ENCODE results near the gene TMTC1.

TMTC1 gene

DNA sequence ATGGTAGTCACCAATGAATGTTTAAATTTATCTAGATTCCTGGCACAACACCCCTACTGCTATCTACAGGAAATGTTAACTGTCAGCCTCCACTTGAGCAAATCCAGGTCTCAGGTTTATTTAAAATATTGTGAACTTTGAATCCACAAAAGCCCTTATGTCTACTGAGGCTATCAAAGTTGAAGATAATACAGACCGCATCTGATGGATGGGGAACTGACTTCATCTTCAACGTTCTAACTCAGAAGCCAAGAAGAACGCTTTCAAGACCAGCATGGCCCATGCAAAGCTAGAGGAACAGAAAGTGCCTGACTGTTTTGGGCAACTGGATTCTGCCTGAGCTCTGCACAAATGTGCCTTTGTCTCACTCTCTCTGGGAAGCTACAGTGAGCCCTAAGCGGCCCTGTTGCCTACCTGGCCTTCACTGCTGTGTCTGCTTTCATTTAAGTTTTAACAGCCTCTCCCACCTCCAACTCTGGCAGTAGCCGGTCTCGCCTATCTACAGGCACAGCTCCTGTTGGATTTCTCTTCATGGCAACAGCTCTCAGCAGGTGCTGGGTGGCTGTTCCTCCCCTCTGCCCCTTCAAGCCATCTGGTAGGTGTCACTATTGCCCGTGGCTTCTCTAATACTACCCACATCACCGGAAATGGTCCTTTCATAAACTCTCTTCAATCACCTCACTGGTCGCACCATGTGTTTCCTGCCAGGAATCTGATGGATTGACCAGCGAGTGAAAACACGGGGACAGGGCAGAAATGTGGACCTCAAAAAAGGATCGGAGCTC is 174.1 kb downstream of the TMTC1 start:
- DNase-seq, result no peak

DNA sequence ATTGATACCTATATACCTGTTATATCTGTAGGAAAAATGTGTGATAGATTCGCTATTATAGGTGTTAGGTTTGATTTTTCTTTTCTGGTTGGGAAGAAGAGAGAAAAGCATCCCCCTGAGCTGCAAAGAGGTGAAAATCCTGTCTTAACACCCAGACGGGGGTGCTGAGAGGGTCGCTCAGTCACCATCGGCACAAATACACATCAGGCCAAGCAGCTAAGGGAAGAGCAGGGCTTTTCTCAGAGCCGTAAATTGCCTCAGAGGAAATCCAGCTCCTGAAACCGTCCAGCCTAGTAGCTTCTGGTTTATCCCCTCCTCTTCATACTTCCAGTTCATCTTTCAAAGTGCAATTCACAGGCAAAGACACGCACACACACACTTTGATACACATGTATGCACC is 175.2 kb downstream of the TMTC1 start:
- no peak for DNase-seq

DNA sequence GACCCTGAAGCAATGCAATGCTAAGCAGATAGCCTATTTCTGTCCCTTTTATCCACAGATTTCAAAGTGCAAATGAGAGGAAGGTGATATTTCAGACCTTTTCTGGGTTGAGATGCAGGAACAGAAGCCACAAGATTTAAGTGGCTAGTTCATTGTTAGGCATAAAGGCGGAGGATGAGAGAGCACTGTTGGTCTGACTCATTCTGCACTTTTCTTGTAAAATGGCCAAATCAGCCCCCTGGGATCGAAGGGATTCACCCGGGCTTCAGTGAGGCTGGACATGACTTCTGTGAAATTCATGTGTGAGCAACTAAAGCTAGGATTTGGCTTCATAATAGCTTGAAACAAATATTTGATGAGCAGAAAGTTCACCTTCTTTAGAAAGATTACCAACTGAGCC is 184.4 kb downstream of the TMTC1 start:
- DNase-seq, result no peak

DNA sequence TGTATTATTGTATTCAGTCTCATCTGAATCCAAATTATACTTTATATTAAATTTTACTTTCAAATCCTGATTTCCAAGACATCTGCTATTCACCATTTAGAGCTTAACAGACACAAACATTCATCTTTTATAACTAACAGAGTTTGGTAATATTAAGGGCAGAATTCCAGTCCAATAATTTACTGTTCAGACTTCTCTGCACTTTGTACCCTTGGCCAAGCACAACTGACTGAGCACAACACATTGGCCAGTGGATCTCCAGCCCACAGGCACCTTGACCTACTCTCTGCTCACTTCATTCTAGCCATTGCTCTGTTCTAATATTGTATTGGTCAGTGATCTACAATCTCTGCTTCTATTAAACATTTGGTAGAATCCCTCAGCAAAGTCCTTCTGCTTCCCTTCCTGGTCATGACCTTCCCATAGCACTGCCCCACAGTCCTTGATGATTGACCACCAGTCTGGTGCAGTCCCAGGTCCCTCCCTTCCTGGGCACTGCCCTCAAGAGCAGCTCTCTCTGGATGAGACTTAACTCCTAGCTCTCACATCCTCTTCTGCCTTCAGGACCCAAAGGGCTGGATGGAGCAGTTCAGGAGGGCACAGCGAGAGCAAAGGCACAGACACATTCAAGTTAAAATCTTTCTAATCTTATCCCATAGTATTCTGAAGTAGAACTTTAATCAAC is 188.5 kb downstream of the TMTC1 start:
- no peak for DNase-seq

DNA sequence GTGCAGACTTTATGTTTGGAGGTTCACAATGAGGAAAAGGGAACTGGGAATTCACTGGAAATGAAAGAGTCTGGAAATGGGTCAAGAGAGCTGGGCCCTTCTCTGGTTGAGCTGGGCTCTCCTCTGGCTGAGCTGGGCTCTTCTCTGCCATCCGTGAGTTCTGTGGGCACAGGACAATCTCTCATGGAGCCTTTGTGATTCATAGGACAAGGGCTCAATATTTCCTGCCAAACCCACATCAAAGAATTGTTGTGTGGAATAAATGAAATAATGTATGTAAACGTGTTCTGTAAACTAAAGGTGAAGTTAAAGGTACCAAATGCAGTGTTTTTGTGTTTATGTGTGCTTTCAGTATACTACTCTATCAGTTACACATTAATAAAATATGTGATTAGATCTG is 190.7 kb downstream of the TMTC1 start:
- DNase-seq, result no peak

DNA sequence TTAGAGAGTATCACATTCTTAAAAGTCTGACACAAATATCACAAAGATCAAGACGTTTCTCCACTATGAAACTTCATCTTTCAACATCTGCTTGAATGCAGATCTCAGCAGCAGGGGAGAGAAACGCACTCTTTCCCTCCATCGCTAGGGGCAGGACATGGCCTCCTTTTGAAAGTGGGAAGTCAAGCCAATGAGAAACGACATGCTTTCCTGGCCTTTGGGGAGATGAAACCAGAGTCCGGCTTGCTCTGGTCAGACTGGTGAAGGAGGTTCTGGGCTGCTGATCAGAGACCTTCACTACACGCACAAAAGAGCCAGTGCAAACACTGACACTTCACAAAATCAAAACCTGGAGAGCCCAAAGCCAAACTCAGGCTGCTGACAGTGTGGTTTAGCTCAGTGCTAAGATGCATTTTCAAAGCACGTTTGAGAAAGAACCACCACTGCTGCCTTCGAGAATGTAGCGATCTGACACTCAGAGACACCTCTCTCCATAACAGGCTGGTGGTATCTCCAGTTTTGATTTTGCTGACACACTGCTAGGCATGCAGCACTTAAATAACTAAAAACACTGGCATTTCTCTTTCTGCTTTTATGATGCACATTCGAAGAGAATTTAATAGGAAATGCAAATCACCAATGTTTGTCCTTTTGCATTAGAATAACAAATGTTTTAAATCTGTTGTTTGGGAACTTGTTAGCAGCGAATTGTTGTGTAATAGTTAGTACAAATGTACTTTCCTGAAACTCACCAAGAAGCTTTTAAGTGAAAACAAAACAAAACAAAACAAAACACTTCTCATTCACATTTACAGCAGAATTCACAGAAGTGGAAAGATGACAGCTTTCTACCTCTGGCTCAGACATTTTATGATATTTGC is 192.4 kb downstream of the TMTC1 start:
- no peak for DNase-seq

DNA sequence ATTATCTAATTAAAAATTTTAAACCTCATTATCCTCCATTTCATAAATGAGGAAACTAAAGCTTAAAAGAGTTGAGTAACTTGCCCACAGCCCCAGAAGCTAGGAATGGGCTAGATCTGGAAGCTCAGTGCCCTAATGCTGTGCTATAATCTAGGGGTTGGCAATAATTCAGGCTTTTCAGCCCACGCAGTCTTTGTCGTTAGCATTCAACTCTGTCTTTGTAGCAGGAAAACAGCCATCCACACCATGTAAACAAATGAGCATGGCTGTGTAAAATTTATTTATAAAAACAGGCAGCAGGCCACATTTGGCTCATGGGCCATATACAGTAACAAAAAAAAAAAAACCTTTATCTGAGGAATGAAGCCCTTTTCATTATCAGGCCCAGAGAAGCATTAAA is 193.9 kb downstream of the TMTC1 start:
- no peak for DNase-seq

DNA sequence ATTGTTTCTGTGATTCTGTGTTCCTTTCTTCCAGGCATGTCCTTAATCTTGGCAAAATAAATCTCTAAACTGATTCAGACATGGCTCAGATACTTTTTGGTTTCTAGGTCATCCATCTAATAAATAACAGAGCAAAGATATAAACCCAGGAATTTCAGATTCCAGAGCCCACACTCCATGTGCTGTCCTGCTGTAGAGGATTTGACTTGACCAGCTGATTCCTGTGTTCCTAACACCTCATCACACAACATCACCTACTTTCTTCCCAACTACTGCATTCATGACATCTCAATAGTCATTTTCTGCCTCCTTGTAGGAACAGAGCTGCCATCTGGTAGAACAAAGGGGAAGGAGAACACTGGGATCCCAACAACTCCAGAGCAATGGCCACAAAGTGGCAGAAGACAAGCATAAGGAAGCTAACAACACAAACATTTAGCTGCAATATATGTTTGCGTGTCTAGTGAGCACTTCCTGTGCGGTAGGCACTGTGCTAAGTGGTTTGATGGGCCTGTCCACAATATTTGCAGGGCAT is 194.4 kb downstream of the TMTC1 start:
- DNase-seq, result no peak

DNA sequence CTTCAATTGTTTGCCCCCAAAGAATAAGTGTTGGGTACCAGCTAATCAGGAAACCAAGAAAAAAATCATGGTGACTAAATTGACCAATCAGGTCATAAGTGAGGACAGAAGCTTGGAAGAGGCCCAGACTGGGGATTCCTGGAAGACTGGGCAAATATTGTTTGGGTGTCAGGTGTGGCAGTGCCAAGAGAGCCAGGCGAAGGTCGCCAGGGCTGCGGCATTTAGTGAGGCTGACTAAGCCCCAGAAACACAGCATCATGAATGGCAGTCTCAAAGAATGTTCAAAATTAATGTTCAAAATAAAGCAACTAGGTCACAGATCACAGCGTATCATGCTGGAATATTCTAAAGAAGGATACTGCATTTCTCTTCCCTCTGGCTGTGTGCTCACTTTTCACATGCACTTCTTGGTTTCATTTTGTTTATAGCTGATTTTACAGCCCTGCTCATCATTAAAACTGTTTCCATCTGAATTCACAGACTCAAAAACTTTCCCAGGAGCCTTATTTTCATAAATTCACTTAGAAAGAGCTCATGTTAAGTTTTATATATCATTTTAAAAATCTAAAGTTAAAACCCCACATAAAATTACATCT is 201.0 kb downstream of the TMTC1 start:
- DNase-seq, result peak; percentile 37

DNA sequence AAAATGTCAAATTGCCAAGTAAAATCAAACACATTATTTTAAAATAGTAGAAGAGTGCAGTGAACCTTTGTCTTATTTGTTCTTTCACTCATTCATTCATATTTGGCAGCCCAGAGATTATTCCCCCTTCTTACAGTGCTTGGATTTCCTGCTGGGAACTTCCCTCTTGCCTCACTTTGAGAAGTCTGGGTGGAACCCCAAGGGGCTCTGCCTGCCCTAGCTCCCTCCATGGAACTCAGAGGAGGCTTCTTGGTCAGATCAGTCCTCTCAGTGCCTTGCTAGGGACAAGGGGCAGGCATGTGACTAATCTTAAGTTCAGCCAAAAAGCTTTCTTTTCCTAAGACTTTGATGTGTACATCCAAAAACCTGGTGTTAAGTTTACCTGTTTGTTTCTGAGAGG is 201.6 kb downstream of the TMTC1 start:
- DNase-seq, result no peak

DNA sequence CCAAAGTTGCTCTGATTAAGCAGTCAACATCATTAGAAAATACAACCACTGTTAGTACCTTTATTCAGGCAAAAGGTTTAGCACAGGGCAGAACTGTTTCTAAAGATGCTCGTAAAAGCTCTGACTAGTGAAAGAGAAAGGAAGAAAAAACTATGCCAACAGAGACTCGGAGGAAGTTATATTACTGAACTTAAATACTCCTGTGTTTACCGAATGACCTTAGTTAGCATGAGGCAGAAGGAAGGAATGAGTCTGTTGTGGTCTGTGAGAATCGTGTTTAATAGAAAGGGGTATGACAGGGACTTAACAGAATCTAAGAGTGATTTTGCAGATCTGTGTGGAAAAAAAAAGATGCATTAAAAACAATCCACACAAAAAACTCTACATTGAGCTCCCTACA is 202.1 kb downstream of the TMTC1 start:
- DNase-seq, result no peak

DNA sequence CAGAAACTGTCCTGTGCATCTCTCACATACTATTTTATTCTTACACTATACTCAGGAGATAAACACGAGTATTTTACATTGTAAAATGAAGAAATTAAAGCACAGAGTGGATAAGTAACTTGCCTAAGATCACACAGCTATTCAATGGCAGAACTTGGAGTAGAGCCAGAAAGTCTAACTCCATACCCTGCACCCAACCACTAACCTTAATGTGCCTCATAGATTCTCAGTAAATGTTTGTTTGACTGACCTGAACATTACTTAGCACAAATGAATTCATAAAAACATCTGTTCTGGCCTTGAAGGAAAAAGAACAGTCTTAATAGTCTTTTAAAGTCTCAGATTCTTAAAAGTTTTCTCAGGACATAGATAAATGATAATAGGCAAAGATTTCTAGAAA is 202.8 kb downstream of the TMTC1 start:
- no peak for DNase-seq

DNA sequence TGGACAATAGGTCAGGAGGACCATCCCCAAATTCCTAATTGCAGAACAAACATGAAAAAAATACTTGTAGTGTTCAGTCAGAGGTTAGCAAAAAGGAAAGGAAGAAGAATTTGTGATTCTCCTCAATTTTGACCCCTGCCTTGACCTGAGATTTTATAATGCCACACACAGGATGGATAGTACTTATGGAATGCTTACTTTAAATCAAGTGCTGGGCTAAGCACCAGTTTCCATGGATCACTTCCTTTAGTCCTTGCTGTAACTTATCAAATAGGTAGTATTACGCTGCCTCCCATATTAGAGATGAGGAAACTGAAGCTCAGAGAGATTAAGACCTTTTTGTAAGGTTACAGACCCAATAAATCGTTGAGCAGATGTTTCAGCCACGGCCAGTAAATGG is 205.0 kb downstream of the TMTC1 start:
- no peak for DNase-seq

DNA sequence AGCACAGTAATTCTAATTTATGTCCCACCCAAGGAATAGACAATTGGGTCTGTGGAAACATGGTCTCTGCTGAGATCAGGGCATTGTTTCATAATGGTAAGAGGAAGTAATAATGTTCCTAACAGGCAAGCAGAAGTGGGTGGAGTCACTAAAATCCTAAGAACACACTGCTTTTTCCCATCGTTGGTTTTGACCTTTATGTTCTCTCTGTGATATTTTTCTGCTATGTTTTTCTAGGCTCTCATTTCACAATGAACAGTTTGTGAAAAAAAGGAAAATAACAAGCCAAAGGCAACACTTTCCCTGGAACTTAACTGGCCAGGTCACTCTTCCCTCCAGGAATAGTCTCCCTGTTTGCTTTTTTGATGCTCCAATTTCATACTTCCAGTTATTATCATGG is 205.7 kb downstream of the TMTC1 start:
- DNase-seq, result no peak

DNA sequence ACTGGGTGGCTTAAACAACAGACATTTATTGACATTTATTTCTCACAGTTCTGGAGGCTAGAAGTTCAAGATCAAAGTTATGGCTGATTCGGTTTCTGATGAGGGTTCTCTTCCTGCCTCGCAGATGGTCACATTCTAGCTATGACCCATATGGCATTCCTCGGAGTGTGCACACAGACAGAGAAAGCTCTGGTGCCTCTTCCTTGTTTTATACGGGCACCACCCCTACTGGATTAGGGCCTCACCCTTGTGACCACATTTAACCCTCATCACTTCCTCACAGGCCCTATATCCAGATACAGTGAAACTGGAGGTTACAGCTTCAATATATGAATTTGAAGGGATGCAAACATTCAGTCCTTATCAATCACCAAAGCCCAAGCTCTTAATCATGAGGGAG is 209.2 kb downstream of the TMTC1 start:
- no peak for DNase-seq

DNA sequence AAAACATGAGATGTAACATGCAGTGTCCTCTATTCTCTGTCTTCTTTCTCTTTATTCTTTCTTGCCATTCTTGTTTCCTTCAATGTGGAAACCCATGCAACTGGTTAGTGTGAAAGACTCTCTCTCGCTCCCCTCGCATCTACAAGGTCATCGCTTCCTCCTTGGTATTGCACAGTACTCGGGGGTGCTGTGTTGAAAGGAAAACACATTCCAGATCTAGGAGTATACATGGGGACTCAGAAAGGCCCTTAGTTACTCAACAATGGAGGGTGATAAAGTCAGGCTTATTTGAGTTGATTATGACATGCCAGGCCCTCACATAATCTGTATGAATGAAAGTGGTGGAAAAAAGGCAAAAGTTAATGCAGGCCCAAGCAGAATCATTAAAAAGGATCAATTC is 210.8 kb downstream of the TMTC1 start:
- DNase-seq, result no peak

DNA sequence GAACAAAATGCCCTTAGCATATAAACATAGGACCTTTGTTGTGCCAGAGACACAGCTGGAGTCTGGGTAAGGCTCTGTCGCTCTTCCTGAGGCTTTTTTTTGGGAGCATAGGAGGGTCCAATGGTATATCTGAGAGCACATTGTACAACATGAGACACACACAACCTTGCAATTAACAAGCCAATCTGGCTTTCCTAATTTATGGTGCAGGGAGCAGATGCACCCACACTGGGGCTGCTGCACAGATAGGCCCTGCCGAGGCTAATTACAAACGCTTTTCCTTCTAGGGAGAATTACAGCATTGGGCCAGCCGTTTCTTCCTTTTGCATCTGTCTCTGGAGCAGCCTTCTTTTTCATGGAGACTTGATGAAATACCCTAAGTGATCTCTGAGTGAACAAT is 211.3 kb downstream of the TMTC1 start:
- DNase-seq, result no peak

DNA sequence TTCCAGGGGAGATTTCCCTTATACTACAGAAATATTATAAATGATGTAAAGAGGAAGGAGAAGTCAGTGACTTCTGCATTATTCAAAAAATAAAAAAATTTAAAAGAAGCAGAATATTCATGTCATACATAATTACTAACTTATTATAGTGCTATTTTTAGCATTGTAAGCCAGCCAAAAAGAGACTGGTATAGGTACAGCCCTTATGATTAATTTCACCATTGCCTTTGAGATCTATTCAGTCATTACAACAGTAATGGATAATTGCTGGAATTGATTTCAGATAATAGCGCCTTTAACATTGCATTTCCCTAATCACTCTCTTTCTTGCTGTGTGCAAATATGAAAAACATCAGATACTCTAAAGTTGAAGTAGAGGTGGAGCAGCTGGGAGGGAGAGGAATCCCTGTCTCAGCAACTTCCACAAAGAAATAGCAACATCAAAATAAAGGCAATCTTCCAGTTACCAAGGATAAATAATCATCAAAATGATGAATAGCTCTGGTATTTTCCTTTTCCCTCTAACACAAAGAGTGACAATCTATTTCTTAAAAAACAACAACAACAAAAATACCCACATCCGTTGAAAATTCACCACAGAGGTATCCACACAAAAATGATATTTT is 214.5 kb downstream of the TMTC1 start:
- no peak for DNase-seq

DNA sequence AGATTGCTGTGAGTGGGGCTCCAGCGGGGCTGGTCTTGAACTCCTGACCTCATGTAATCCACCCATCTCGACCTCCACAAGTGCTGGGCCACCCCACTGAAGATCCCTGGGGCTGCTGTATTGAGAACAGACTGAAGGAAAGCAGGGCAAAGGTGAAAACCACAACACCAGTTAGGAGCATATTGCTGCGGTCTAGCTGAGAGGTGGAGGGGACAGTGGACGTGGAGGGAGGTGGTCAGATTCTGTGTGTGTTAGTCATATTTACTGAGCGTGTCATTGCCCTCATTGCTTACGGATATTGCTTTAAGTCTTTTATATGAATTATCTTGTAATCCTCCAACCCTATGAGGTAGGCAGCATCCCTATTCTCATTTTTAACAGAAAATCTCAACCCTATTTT is 217.3 kb downstream of the TMTC1 start:
- no peak for DNase-seq

DNA sequence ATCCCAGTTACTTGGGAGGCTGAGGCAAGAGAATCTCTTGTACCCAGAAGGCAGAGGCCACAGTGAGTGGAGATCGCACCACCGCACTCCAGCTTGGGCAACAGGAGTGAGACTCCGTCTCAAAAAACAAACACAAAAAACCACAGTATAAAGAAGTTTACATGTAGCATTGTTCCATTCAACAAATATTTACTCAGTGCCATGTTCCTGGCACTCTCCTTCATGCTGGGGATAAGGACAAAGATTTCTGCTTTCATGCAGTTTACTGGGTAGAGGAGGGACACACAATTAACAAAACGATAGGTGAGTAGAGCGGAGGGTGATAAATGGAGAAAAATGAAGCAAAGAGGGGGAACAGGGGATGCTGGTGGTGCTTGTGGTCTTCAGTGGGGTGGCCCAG is 218.0 kb downstream of the TMTC1 start:
- DNase-seq, result no peak

DNA sequence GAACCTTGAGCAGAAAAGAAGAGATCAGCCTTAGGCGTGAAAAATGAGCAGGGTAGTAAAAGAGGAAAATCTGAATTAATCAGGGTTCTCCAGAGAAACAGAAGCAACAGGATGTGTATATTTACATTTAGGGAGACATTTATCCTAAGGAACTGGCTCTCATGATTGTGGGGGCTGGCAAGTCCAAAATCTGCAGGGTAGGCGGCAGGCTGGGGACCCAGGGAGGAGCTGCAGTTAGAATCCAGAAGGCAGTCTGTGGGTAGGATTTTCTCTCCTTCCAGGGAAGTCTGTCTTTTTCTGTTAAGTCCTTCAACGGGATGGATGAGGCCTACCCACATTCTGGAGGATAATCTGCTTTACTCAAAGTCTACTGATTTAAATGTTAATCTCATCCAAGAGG is 218.8 kb downstream of the TMTC1 start:
- DNase-seq, result no peak

DNA sequence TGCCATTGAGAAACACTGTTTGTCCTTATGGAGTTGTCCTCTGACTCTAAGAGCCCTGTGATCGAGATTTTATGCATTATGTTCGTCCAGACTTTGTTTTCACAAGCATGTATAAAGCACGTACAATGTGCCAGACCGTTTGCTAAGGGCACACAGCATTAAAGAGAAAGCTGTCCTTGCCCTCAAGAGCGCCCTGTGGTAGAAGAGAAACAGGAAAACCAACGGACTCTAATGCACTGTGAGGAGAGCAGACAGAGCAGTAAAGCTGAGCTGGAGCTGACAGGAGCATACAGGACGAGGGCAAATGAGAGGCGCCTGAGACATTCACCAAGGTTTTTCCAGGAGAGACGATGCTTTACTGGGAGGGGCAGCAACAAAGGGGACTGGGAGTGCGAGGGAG is 220.1 kb downstream of the TMTC1 start:
- DNase-seq, result no peak

DNA sequence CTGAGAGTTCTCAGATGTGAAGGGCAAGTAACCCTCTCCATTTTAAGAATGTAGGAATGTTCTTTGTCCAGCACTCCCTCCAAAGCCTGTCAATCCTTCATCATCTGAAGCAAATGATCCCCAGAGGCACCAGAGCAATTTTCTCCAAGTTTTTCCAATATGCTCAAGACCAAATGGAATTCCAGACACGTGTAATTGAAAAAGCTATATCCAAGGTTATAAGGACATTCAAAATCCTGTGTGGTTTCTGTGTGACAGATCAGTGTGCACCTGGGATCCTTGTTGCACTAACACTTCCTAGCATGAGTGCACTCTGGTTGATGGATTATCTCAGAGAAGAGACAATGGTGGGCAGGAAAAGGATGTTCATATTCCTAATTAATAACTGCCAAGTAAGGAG is 220.7 kb downstream of the TMTC1 start:
- no peak for DNase-seq

Data from NCI-H2029 treated with DMSO at 0.1 percent for 48 hours (cell line).